Natural killer cell (primary cell): ENCODE data around the gene SEC14L1. TPM values are rescaled to one million over a fixed set of nuclear protein-coding genes. Genes with fewer than 3 reads are reported as not detected.

Experiments used
- ATAC-seq, 3 donors: fragments of 150-1000 bp in 2 of 3; fragments of 200-7000 bp in 1 of 3; cut with Tn5 transposase; 1 replicate in 1 of 3; 2 replicates in 2 of 3; pipeline ENCODE4 v1.10.0; 2021; ENCODE audit warnings: mild to moderate bottlenecking in 2 of 3, moderate library complexity in 2 of 3
- DNase-seq, 2 donors: peaks; one replicate each; pipeline versions ENCODE4 v3.0.0 to v3.0.0-alpha.2; 2013 to 2021; ENCODE audit warnings: mixed read lengths in 1 of 2
- H3K27ac ChIP-seq: one replicate; pipeline ENCODE4 v1.5.1; 2013; ENCODE audit warnings: mild to moderate bottlenecking, low read length
- H3K27me3 ChIP-seq: one replicate; pipeline ENCODE4 v1.6.1; 2013; ENCODE audit warnings: low read length; ENCODE audit not compliant: control insufficient read depth, insufficient read depth
- H3K36me3 ChIP-seq: one replicate; pipeline ENCODE4 v1.6.1; 2013; ENCODE audit warnings: low read length; ENCODE audit not compliant: control insufficient read depth, insufficient read depth
- H3K4me1 ChIP-seq: one replicate; pipeline ENCODE4 v1.6.1; 2013; ENCODE audit warnings: low read length; ENCODE audit not compliant: control insufficient read depth, insufficient read depth
- H3K4me3 ChIP-seq: one replicate; pipeline ENCODE4 v1.5.1; 2013; ENCODE audit warnings: low read length
- H3K9me3 ChIP-seq: one replicate; pipeline ENCODE4 v1.6.1; 2013; ENCODE audit warnings: low read length; ENCODE audit not compliant: control insufficient read depth, insufficient read depth
- H3K27ac Mint-ChIP-seq, 2 donors: one replicate each; pipeline ENCODE4 v1.8.0; 2022; ENCODE audit warnings: mild to moderate bottlenecking in 2 of 2, mixed read lengths in 2 of 2, moderate library complexity in 1 of 2
- H3K27me3 Mint-ChIP-seq, 2 donors: one replicate each; pipeline ENCODE4 v1.8.0; 2022; ENCODE audit warnings: low read depth in 2 of 2, mixed read lengths in 2 of 2
- H3K36me3 Mint-ChIP-seq: one replicate; pipeline ENCODE4 v1.8.0; 2022; ENCODE audit warnings: mixed read lengths
- H3K4me1 Mint-ChIP-seq, 2 donors: one replicate each; pipeline ENCODE4 v1.8.0; 2022; ENCODE audit warnings: mixed read lengths in 2 of 2
- H3K4me3 Mint-ChIP-seq: one replicate; pipeline ENCODE4 v1.8.0; 2022; ENCODE audit warnings: mild to moderate bottlenecking, moderate library complexity, mixed read lengths
- H3K9me3 Mint-ChIP-seq, 2 donors: one replicate each; pipeline ENCODE4 v1.8.0; 2022; ENCODE audit warnings: mixed read lengths in 2 of 2
- CTCF ChIP-seq: fragments of 200-600 bp; IDR thresholded peaks from one replicate; pipeline ENCODE4 v1.8.0; 2022; ENCODE audit warnings: antibody characterized with exemption
- WGBS: methylation state at CpG from one replicate; pipeline ENCODE4 v1.1.7; 2013; ENCODE audit warnings: missing lambda C conversion rate; ENCODE audit not compliant: insufficient coverage; 5-methylcytosine and 5-hydroxymethylcytosine counted together
- intact Hi-C: fragments of 100-400 bp; cut with micrococcal nuclease; formaldehyde crosslinking; loops from one replicate; pipeline ENCODE4 v1.14.2; 2022
- total RNA-seq, 4 donors: library from RNA; stranded (reverse); fragments of 120-200 nt in 1 of 4; gene quantifications; one replicate each; pipeline versions ENCODE4 v1.2.3 to v1.2.4, GENCODE V29; 2013 to 2022

The SEC14L1 gene
- total RNA-seq, 3 donors from 2014 or later (not counting 1 experiment from before 2014, with no cell fraction given), result 129 to 160 (median 129) TPM

GRCh38 chr17:77106874-77107358 lies 33.9 kb upstream of the SEC14L1 start:
- intact Hi-C loops, result no loop called here
- WGBS, result 65% methylated on average over 8 of the region's 8 CpGs
- peak in 1 of 2 donors; percentile 52 for DNase-seq
- no peaks in the 10 kb centered on the region for H3K27me3 ChIP-seq
- Mint-ChIP-seq H3K4me1 (peaks cover 18 to 22% of the 10 kb centered on the region in 2 donors), H3K27ac (no peak overlapping the region), H3K36me3 (no peaks in the 10 kb centered on the region), H3K27me3 (no peaks in the 10 kb centered on the region), H3K4me3 (no peak overlapping the region), H3K9me3 (no peaks in the 10 kb centered on the region)
- ATAC-seq, result peak; percentile 10 to 25 (median 12)
- H3K4me1 ChIP-seq, result peaks cover 38% of the 10 kb centered on the region
- H3K36me3 ChIP-seq, result no peaks in the 10 kb centered on the region
- no peaks in the 10 kb centered on the region for H3K9me3 ChIP-seq
- H3K27ac ChIP-seq, result peak overlapping the region; percentile 42
- no peak overlapping the region for H3K4me3 ChIP-seq
- TF ChIP-seq CTCF, result no peak

GRCh38 chr17:77107506-77108433 lies 33.0 kb upstream of the SEC14L1 start:
- DNase-seq (peak in 1 of 2 donors; percentile 83), ATAC-seq (peak; percentile 49 to 71 (median 50))
- Mint-ChIP-seq H3K4me1 (peaks cover 18 to 22% of the 10 kb centered on the region in 2 donors), H3K9me3 (no peaks in the 10 kb centered on the region), H3K27me3 (no peaks in the 10 kb centered on the region), H3K27ac (no peak overlapping the region), H3K4me3 (no peak overlapping the region), H3K36me3 (no peaks in the 10 kb centered on the region)
- intact Hi-C loops, result no loop called here
- Histone ChIP-seq H3K9me3 (no peaks in the 10 kb centered on the region), H3K4me3 (no peak overlapping the region), H3K4me1 (peaks cover 38% of the 10 kb centered on the region), H3K27ac (no peak overlapping the region), H3K36me3 (no peaks in the 10 kb centered on the region), H3K27me3 (no peaks in the 10 kb centered on the region)
- WGBS, result 78% methylated on average over 23 of the region's 23 CpGs
- TF ChIP-seq CTCF, result no peak

GRCh38 chr17:77109159-77109759 lies 31.5 kb upstream of the SEC14L1 start:
- Histone ChIP-seq H3K9me3 (no peaks in the 10 kb centered on the region), H3K4me3 (no peak overlapping the region), H3K27ac (no peak overlapping the region), H3K4me1 (peaks cover 38% of the 10 kb centered on the region), H3K36me3 (no peaks in the 10 kb centered on the region), H3K27me3 (no peaks in the 10 kb centered on the region)
- no peak for DNase-seq
- no peak for TF ChIP-seq CTCF
- H3K36me3 Mint-ChIP-seq, result no peaks in the 10 kb centered on the region
- H3K4me1 Mint-ChIP-seq, result peaks cover 18 to 22% of the 10 kb centered on the region in 2 donors
- no peak overlapping the region for H3K4me3 Mint-ChIP-seq
- intact Hi-C loops, result no loop called here
- H3K9me3 Mint-ChIP-seq, result no peaks in the 10 kb centered on the region
- peak overlapping the region; percentile 36 to 69 for H3K27ac Mint-ChIP-seq
- no peaks in the 10 kb centered on the region for H3K27me3 Mint-ChIP-seq
- WGBS, result 65% methylated on average over 6 of the region's 6 CpGs
- no peak for ATAC-seq
